ENCODE measurements around the gene DENND4C.

DNA sequence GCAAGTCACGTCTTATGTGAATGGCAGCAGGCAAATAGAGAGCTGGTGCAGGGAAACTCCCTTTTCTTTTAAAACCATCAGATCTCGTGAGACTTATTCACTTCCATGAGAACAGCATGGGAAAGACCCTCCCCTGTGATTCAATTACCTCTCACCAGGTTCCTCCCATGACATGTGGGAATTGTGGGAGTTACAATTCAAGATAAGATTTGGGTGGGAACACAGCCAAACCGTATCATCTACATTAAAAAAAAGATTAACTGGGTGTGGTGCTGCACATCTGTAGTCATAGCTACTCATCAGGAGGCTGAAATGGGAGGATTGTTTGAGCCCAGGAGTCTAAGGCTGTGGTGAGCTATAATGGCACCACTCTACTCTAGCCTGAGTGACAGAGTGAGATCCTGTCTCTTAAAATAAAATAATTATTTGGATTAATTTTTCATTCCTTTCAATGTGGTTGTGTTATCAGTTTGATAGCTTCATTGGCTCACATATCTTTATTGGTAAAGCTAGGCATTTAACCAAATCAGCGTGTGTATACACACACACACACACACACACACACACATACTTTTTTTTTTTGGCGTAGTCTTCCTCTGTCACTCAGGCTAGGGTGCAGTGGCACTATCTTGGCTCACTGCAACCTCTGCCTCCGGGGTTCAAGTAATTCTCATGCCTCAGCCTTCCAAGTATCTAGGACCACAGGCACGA, 21.8 kb downstream of the DENND4C start:
- TF ChIP-seq, protein P1, sequence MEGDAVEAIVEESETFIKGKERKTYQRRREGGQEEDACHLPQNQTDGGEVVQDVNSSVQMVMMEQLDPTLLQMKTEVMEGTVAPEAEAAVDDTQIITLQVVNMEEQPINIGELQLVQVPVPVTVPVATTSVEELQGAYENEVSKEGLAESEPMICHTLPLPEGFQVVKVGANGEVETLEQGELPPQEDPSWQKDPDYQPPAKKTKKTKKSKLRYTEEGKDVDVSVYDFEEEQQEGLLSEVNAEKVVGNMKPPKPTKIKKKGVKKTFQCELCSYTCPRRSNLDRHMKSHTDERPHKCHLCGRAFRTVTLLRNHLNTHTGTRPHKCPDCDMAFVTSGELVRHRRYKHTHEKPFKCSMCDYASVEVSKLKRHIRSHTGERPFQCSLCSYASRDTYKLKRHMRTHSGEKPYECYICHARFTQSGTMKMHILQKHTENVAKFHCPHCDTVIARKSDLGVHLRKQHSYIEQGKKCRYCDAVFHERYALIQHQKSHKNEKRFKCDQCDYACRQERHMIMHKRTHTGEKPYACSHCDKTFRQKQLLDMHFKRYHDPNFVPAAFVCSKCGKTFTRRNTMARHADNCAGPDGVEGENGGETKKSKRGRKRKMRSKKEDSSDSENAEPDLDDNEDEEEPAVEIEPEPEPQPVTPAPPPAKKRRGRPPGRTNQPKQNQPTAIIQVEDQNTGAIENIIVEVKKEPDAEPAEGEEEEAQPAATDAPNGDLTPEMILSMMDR (IDR thresholded peaks at IDR 0.05) = no peak
- no peak for TF ChIP-seq ZFX (IDR thresholded peaks at IDR 0.05; ENCODE audit: borderline replicate concordance)

All from 22Rv1 (cell line).